Nephron progenitor cell (in vitro differentiated cells): ENCODE results near the gene SEMA6D.

ENCODE experiments used
- DNase-seq: peaks from one replicate; pipeline ENCODE4 v3.0.0; 2021
- H3K27ac Mint-ChIP-seq: 2 replicates; pipeline ENCODE4 v1.8.0; 2021; ENCODE audit warnings: mild to moderate bottlenecking, moderate library complexity, mixed read lengths
- H3K27me3 Mint-ChIP-seq: 2 replicates; pipeline ENCODE4 v1.8.0; 2021; ENCODE audit warnings: mild to moderate bottlenecking, low read depth, mixed read lengths; ENCODE audit not compliant: poor library complexity
- H3K36me3 Mint-ChIP-seq: 2 replicates; pipeline ENCODE4 v1.8.0; 2021; ENCODE audit warnings: low read depth, mixed read lengths
- H3K4me1 Mint-ChIP-seq: 2 replicates; pipeline ENCODE4 v1.8.0; 2021; ENCODE audit warnings: mixed read lengths
- H3K4me3 Mint-ChIP-seq: 2 replicates; pipeline ENCODE4 v1.8.0; 2021; ENCODE audit warnings: mild to moderate bottlenecking, moderate library complexity, mixed read lengths
- H3K9me3 Mint-ChIP-seq: 2 replicates; pipeline ENCODE4 v1.8.0; 2021; ENCODE audit warnings: mild to moderate bottlenecking, moderate library complexity, mixed read lengths
- TF ChIP-seq, protein P1 (sequence below): fragments of 200-600 bp; sonication (generic); IDR thresholded peaks from 2 replicates; pipeline ENCODE4 v1.5.0; 2021; ENCODE audit warnings: antibody characterized with exemption

Gene SEMA6D

DNA sequence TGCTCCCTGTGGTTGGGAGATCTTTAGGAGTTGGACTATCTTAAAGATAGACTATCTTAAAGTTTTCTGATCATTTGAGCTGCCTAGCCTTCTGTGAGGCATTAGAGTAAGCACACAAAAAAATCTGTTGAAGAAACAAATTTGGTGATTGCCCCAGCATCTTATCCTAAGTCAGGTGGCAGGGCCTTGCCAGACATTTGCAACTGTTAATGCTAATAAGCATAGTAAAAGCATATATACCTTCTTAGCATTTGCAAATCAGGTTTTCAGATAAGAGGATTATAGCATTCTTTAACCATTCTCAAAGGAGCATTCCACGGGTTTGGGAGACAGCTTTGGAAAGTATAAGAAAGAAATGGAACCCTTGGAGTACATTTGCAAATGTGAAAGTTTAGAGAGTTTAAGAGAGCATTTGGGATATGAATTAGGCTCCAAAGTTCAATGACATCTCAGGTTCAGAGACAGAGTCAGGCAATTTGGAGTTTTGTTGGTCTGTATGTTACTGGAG, 61.0 kb downstream of the SEMA6D start:
- Mint-ChIP-seq H3K4me1 (peaks cover 6% of the 10 kb centered on the region), H3K4me3 (no peak overlapping the region), H3K36me3 (peaks cover 9% of the 10 kb centered on the region), H3K27ac (no peak overlapping the region), H3K9me3 (peaks cover 2% of the 10 kb centered on the region), H3K27me3 (peaks cover 9% of the 10 kb centered on the region)
- no peak for DNase-seq
- TF ChIP-seq, protein P1, sequence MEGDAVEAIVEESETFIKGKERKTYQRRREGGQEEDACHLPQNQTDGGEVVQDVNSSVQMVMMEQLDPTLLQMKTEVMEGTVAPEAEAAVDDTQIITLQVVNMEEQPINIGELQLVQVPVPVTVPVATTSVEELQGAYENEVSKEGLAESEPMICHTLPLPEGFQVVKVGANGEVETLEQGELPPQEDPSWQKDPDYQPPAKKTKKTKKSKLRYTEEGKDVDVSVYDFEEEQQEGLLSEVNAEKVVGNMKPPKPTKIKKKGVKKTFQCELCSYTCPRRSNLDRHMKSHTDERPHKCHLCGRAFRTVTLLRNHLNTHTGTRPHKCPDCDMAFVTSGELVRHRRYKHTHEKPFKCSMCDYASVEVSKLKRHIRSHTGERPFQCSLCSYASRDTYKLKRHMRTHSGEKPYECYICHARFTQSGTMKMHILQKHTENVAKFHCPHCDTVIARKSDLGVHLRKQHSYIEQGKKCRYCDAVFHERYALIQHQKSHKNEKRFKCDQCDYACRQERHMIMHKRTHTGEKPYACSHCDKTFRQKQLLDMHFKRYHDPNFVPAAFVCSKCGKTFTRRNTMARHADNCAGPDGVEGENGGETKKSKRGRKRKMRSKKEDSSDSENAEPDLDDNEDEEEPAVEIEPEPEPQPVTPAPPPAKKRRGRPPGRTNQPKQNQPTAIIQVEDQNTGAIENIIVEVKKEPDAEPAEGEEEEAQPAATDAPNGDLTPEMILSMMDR: no peak

- H3K27me3 Mint-ChIP-seq: peaks cover 9% of the 10 kb centered on the region
- H3K9me3 Mint-ChIP-seq: peaks cover 5% of the 10 kb centered on the region
- no peaks in the 10 kb centered on the region for H3K36me3 Mint-ChIP-seq
- H3K27ac Mint-ChIP-seq: no peak overlapping the region
- TF ChIP-seq, protein P1: no peak
- H3K4me1 Mint-ChIP-seq: peaks cover 6% of the 10 kb centered on the region
- DNase-seq: no peak
- no peak overlapping the region for H3K4me3 Mint-ChIP-seq
These were observed 63.7 kb downstream of the SEMA6D start for GRCh38 chr15:47780971-47781370.

GRCh38 chr15:47781527-47781926, 64.2 kb downstream of the SEMA6D start:
- no peak overlapping the region for H3K27ac Mint-ChIP-seq
- H3K27me3 Mint-ChIP-seq: peaks cover 9% of the 10 kb centered on the region
- TF ChIP-seq, protein P1: no peak
- no peak for DNase-seq
- no peak overlapping the region for H3K4me3 Mint-ChIP-seq
- H3K9me3 Mint-ChIP-seq: peaks cover 5% of the 10 kb centered on the region
- peaks cover 6% of the 10 kb centered on the region for H3K4me1 Mint-ChIP-seq
- no peaks in the 10 kb centered on the region for H3K36me3 Mint-ChIP-seq

DNA sequence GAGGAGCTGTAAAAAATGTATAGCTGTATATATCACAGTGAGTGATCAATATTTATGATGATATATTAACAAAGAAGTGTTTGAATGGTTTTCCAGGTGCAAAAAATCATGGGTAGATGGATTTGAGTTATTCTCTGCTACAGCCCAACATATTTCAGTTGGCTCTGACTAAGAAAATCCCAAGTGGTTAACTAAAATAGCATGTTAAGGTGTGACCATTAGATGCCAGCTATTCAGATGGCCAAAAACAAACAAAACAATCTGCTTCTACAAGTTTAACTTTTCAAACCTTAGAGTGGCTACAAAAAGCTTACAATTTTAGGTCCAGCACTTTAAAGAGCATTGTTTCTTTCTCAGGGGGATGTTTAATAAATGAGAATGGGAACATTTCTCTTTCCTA, 67.5 kb downstream of the SEMA6D start:
- Mint-ChIP-seq H3K4me3 (no peak overlapping the region), H3K36me3 (no peaks in the 10 kb centered on the region), H3K9me3 (peaks cover 5% of the 10 kb centered on the region), H3K27ac (no peak overlapping the region), H3K4me1 (peaks cover 15% of the 10 kb centered on the region), H3K27me3 (peaks cover 5% of the 10 kb centered on the region)
- DNase-seq: no peak
- TF ChIP-seq, protein P1: no peak

DNA sequence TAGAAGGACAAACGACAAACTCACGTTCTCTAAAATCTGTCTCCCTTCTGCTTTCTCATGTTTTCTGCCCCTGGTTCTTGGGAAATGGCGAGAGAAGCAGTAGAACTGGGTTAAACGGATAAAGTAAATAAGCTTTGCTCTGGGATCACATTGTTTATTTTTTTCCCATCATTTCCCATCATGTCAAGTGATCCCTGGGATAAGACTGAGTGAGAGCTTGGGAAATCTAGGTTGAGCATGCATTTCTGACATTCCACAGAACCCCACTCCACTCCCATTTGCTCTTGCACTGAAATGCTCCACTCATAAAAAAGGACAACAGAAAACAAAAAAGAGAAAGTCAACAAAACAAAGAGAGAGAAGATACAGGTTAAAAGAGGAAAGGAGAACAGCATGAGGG, 69.1 kb downstream of the SEMA6D start:
- Mint-ChIP-seq H3K27me3 (peaks cover 5% of the 10 kb centered on the region), H3K9me3 (peaks cover 5% of the 10 kb centered on the region), H3K27ac (no peak overlapping the region), H3K4me3 (no peak overlapping the region), H3K36me3 (no peaks in the 10 kb centered on the region), H3K4me1 (peaks cover 12% of the 10 kb centered on the region)
- TF ChIP-seq, protein P1: no peak
- no peak for DNase-seq

GRCh38 chr15:47787875-47788274, 70.6 kb downstream of the SEMA6D start:
- no peak overlapping the region for H3K27ac Mint-ChIP-seq
- no peak overlapping the region for H3K4me3 Mint-ChIP-seq
- no peak for DNase-seq
- no peaks in the 10 kb centered on the region for H3K36me3 Mint-ChIP-seq
- H3K9me3 Mint-ChIP-seq: peaks cover 5% of the 10 kb centered on the region
- TF ChIP-seq, protein P1: no peak
- H3K27me3 Mint-ChIP-seq: peaks cover under 1% of the 10 kb centered on the region
- peaks cover 10% of the 10 kb centered on the region for H3K4me1 Mint-ChIP-seq
